Right kidney (tissue), 1 donor: ENCODE measurements around the gene GRK7.
"Not testable (repeated sequence)": the region's sequence is repeated elsewhere in the genome, so short reads cannot be mapped to it uniquely, and the experiment has no call there.

Experiments
- DNase-seq: peaks from one replicate; pipeline ENCODE4 v3.0.0-alpha.2; 2016

Gene GRK7

DNA sequence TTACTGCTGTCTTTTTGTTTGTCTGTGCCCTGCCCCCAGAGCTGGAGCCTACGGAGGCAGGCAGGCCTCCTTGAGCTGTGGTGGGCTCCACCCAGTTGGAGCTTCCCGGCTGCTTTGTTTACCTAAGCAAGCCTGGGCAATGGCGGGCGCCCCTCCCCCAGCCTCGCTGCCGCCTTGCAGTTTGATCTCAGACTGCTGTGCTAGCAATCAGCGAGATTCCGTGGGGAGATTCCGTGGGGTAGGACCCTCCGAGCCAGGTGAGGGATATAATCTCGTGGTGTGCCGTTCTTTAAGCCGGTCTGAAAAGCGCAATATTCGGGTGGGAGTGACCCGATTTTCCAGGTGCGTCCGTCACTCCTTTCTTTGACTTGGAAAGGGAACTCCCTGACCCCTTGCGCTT lies 656 bp upstream of the GRK7 start:
- not testable (repeated sequence) for DNase-seq

- no peak for DNase-seq
Observed at GRCh38 chr3:141764045-141764444, 837 bp downstream of the GRK7 start.

- DNase-seq = no peak
Observed at GRCh38 chr3:141764465-141764864, 1.3 kb downstream of the GRK7 start.

- DNase-seq = peak; percentile 21
Observed at GRCh38 chr3:141764986-141765385, 1.8 kb downstream of the GRK7 start.

DNA sequence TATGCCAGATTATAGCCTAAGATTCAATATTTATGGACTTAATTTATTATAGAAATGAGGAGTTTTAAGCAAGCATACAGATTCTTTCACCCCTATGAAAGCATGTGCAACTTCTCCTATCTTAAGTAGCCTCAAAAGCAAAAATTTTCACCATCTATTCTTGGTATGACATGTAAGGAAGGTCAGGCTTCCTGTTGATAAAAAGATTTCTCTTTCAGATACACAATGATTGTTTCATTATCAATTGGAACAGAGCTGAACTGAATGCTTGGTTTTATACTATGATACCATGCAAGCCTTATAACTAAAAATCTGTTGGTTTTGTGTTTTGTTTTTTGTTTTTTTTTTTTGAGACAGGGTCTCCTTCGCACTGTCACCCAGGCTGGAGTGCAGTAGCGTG lies 3.9 kb downstream of the GRK7 start:
- DNase-seq = no peak

DNA sequence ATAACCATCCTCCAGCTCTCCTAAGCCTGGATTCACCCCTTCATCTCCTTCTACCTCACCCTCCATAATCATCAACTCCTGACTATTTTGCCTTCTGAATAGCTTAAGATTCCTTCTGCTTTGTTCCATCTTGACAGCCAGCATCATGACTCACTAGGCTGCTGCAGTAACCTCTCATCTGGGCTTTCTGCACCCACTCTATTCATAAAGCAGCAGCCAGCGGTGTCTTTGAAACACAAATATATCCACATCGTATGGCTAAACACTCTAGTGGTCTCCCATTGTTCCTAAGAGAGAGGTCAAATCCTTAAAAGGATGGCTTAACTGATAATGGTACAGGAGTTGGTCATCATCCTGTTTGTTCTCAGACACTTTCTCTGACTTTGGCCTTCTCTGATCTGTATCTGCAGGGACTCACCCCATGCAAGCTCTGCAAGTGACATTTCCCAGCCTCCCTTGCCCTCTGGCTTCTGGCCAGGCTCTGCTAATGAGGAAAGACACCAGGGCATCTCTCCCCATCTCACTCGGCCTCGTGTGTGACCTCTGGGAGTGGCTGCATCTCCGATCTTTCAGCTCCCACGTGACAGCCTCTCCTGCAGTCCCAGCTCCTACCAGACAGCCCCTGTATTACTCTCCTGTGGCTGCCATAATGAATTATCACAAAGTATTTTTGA lies 6.2 kb downstream of the GRK7 start:
- DNase-seq = no peak

- DNase-seq = no peak
Observed at GRCh38 chr3:141773676-141774075, 10.5 kb downstream of the GRK7 start.

DNA sequence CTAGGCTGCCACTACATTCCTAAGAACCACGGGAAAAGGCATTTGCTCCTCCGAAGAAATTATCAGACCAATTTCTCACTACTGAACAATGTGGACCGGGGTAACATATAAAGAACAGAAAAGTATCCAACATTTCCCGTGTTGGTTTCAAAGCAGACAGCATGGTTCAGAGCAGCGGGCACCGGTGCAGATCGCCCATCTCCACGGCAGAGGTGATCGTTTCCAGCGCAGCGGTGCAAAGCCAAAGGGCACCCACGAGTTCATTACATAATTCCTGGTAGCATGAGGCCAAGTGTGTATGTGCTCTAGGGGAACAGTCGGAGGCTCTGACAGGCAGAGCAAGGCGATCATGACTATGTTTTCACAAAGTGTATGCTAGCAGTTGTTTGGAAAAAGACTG lies 13.2 kb downstream of the GRK7 start:
- no peak for DNase-seq

DNA sequence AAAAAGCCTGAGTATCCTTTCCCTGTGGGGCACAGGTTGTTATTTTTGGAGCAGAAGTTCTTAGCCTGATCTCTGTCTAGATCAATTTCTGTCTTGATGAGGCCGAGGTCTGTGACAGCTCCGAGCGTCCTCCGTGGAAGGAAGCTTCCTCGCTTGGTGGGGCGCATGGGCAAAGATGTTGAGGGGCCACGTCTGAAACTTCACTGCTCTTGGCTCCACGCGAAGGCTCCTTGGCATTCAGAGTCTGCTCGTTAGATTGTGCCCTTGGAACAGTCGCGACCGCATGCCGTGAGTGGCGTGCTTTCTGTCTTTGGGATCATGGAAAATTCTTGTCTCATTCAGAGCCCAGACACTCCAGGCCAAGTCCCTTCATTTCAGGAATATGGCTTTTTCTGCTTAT lies 13.7 kb downstream of the GRK7 start:
- no peak for DNase-seq

- DNase-seq = no peak
Observed at GRCh38 chr3:141777957-141778813, 15.0 kb downstream of the GRK7 start.

DNA sequence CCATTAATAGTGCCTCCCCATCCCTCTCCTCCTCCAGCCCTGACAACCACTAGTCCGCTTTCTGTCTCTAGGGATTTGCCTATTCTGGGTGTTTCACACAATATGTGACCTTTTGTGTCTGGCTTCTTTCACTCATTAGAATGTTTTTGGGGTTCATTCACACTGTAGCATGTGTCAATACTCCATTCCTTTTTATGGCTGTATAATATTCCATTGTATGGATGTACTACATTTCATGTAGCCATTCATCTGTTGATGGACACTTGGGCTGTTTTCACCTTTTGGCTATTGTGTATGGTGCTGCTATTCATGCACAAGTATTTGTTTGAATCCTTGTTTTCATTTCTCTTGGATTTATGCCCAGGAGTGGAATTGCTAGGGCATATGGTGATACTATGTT lies 16.5 kb downstream of the GRK7 start:
- DNase-seq = no peak

DNA sequence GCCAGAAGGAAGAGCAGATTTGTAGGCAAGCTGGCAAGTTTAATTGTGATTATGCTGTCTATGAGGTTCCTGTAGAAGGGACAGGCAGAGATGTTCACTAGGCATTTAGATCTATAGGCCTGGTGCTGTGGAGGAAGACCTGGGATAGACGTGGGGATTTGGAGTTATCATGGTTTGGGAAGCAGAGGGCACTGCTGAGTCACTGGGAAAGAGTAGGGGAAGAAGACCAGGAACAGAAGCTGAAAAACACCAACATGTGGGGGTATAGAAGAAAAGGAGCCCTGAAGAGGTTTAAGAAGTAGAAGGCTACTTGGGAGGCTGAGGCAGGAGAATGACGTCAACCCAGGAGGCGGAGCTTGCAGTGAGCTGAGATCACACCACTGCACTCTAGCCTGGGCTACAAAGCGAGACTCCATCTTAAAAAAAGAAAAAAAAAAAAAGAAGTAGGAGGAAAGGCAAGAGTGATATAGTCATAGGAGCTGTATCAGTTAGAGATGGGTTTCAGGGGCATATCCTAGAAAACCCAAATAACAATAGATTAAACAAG lies 19.3 kb downstream of the GRK7 start:
- no peak for DNase-seq

GRCh38 chr3:141783632-141784031 lies 20.4 kb downstream of the GRK7 start:
- DNase-seq = no peak

GRCh38 chr3:141784096-141784495 lies 20.9 kb downstream of the GRK7 start:
- no peak for DNase-seq

- DNase-seq = no peak
Observed at GRCh38 chr3:141784531-141784930, 21.3 kb downstream of the GRK7 start.

- DNase-seq = no peak
Observed at GRCh38 chr3:141788149-141788548, 24.9 kb downstream of the GRK7 start.

DNA sequence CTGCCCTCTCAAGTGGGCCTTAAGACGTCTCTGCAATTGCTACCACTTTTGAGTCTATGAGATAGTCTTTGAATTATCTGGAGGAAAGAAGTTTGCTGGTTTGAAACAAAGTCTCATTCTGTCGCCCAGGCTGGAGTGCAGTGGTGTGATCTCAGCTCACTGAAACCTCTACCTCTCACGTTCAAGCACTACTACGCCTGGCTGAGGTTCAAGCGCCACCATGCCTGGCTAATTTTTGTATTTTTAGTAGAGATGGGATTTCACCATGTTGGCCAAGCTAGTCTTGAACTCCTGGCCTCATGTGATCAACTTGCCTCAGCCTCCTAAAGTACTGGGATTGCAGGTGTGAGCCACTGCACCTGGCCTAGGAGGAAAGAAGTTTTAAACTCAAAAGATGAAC lies 25.5 kb downstream of the GRK7 start:
- DNase-seq = not testable (repeated sequence)

DNA sequence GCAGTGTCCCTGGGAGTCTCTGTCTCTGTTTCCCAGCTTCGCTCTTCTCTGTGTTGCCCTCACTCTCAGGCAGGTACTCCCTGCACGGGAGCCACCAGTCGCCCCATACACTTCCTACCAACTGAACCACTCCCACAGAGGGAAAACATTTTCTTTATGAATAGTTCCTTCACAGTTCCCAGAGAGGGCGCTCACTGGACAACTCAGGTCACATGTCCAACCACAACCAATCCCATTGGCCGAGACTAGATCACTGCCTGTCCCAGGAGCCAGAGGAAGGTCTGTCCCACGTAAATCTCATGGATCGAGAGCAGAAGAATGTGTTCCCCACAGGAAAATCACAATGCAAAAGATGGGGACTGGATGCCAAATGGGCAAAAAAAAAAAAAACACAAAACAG lies 26.1 kb downstream of the GRK7 start:
- no peak for DNase-seq

GRCh38 chr3:141790171-141790570 lies 27.0 kb downstream of the GRK7 start:
- no peak for DNase-seq

GRCh38 chr3:141792495-141792894 lies 29.3 kb downstream of the GRK7 start:
- DNase-seq = no peak

DNA sequence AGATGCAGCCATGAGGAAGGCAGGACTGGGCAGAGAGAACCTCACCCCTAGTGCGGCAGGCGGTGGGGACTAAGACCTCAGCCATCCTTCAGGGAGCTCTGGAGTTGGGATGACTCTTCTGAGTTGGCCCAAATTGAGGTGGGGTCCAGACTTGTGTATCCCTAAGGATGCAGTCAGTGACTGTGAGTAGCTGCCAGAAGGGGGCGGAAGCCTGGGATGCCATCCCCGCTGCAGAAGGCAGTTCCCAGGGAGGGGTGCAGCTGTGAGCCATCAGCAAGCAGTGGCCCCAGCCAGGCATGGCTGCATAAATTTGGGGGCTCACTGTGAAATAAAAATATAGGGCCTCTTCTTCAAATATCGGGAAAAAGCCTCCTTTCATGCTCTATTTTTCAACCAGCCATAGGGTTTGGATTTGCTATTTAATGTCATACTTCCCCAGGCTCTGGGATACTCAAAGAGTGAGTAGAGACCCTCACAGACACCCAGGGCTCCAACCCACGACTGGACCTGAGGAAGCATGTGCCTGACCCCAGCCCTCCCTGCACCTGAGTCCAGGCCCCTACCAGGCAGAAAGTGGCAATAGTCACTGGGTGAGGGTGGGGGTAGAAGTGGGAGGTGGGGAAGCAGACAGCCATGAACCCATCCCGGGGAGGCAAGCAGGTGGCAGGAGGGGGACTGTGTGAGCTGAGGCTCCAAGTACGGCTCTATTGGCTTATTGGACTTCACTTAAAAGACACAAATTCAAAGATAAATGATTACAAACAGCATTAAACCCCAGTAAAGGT lies 30.5 kb downstream of the GRK7 start:
- DNase-seq = no peak

DNA sequence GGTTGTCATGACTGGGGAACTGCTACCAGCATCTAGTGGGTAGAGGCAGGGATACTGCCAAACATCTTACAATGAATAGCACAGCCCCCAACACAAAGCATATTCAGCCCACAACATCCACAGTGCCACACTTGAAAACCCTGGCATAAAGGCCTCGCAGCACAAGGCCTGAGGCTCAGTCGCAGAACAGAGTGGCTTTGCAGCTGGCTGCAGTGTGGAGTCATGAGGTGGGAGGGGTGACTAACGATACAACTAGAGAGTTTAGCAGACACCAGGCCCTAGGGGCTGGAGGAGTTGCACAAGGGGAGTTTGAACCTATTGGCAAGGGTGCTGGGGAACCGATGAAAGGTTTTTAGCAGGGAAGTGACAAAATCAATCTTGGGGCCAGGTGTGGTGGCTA lies 32.1 kb downstream of the GRK7 start:
- DNase-seq = no peak

DNA sequence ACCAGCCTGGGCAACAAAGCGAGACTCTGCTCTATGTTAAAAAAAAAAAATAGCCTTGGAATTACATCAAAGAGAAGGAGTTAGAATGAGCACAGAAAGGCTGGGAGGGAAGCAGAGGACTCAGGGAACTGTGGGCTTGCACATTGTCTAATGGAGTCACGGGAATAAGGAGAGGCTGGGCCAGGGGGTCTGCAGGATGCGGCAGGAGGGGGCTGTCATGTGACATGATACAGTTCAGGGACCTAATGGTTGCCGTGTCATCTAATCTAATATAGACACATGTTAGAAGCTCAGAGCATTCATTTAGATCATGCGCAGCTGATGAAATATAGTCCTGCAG lies 32.5 kb downstream of the GRK7 start:
- DNase-seq = no peak
